NCI-H2029 (cell line): Measurements from ENCODE around the gene CFAP97D2.
"Not testable (repeated sequence)": the region's sequence is repeated elsewhere in the genome, so short reads cannot be mapped to it uniquely, and the experiment has no call there.

Experiments used
- DNase-seq: peaks from one replicate; lab custom pipeline; 2025; lab: John Stamatoyannopoulos, UW

Gene CFAP97D2

GRCh38 chr13:114158869-114159666 is 20.0 kb upstream of the CFAP97D2 start:
- not testable (repeated sequence) for DNase-seq

GRCh38 chr13:114161028-114161556 is 18.0 kb upstream of the CFAP97D2 start:
- no peak for DNase-seq

GRCh38 chr13:114161644-114162532 is 17.2 kb upstream of the CFAP97D2 start:
- peak; percentile 34 for DNase-seq

- DNase-seq = no peak
Observed at GRCh38 chr13:114162533-114162922, 16.5 kb upstream of the CFAP97D2 start.

GRCh38 chr13:114164053-114164452 is 15.0 kb upstream of the CFAP97D2 start:
- no peak for DNase-seq

GRCh38 chr13:114164681-114165429 is 14.2 kb upstream of the CFAP97D2 start:
- no peak for DNase-seq

- DNase-seq = peak; percentile 5
Observed at GRCh38 chr13:114166381-114167131, 12.5 kb upstream of the CFAP97D2 start.

- no peak for DNase-seq
Observed at GRCh38 chr13:114167426-114167825, 11.6 kb upstream of the CFAP97D2 start.

GRCh38 chr13:114167885-114168284 is 11.2 kb upstream of the CFAP97D2 start:
- no peak for DNase-seq

- DNase-seq = no peak
Observed at GRCh38 chr13:114173272-114173671, 5.8 kb upstream of the CFAP97D2 start.

- no peak for DNase-seq
Observed at GRCh38 chr13:114173745-114174144, 5.3 kb upstream of the CFAP97D2 start.

GRCh38 chr13:114174529-114174961 is 4.5 kb upstream of the CFAP97D2 start:
- no peak for DNase-seq

GRCh38 chr13:114176359-114176902 is 2.6 kb upstream of the CFAP97D2 start:
- DNase-seq = not testable (repeated sequence)

- no peak for DNase-seq
Observed at GRCh38 chr13:114177245-114178010, 1.6 kb upstream of the CFAP97D2 start.

GRCh38 chr13:114185182-114185971 is 6.3 kb downstream of the CFAP97D2 start:
- no peak for DNase-seq

GRCh38 chr13:114194853-114195252 is 15.8 kb downstream of the CFAP97D2 start:
- no peak for DNase-seq

GRCh38 chr13:114196629-114197028 is 17.6 kb downstream of the CFAP97D2 start:
- DNase-seq = no peak

GRCh38 chr13:114198556-114198955 is 19.5 kb downstream of the CFAP97D2 start:
- no peak for DNase-seq

- not testable (repeated sequence) for DNase-seq
Observed at GRCh38 chr13:114199526-114199925, 20.5 kb downstream of the CFAP97D2 start.
